H1 (cell line): Measurements from ENCODE around the gene NFASC. TPM values are rescaled to one million over a fixed set of nuclear protein-coding genes. Genes with fewer than 3 reads are reported as not detected.

Experiments used
- CTCF ChIA-PET: fragments of 300-600 bp; sonication (Branson Sonifier 250); formaldehyde crosslinking; loops from one replicate; lab custom pipeline; 2021; ENCODE audit not compliant: partially characterized antibody; lab: Charles Lee
- POLR2A ChIA-PET: fragments of 300-600 bp; sonication (Branson Sonifier 250); formaldehyde crosslinking; loops from one replicate; lab custom pipeline; 2021; ENCODE audit warnings: inconsistent platforms; ENCODE audit not compliant: partially characterized antibody; lab: Charles Lee
- DNase-seq, 2 experiments: peaks; one replicate each; pipeline versions ENCODE4 v3.0.0 to v3.0.0-alpha.2; 2010 to 2022; ENCODE audit warnings: low spot score in 2 of 2, low read depth in 1 of 2, mixed read lengths in 1 of 2
- FAIRE-seq: peaks from 2 replicates; lab custom pipeline; 2011; peaks lifted over from hg19 to GRCh38; lab: Jason Lieb, UNC
- H2AFZ ChIP-seq: 2 replicates; pipeline ENCODE4 v1.8.1; 2012; ENCODE audit warnings: low read length, inconsistent platforms
- H2AK5ac ChIP-seq: 2 replicates; pipeline ENCODE4 v1.6.1; 2013; ENCODE audit warnings: low read depth, low read length
- H2BK120ac ChIP-seq: replicated peaks from 2 replicates; pipeline ENCODE3; 2013; ENCODE audit warnings: low read depth, low read length, inconsistent platforms
- H2BK12ac ChIP-seq: 2 replicates; pipeline ENCODE4 v1.6.1; 2013; ENCODE audit warnings: low read depth, low read length
- H2BK15ac ChIP-seq: 2 replicates; pipeline ENCODE4 v1.6.1; 2013; ENCODE audit warnings: low read length
- H2BK20ac ChIP-seq: 2 replicates; pipeline ENCODE4 v1.6.1; 2013; ENCODE audit warnings: low read length
- H2BK5ac ChIP-seq: 2 replicates; pipeline ENCODE4 v1.6.1; 2013; ENCODE audit warnings: low read depth, low read length
- H3K14ac ChIP-seq: 2 replicates; pipeline ENCODE4 v1.6.1; 2013; ENCODE audit warnings: inconsistent platforms; ENCODE audit not compliant: insufficient read length
- H3K18ac ChIP-seq: 2 replicates; pipeline ENCODE4 v1.6.1; 2013; ENCODE audit warnings: low read length; ENCODE audit errors: extremely low read depth
- H3K23ac ChIP-seq: 2 replicates; pipeline ENCODE4 v1.6.1; 2013; ENCODE audit warnings: inconsistent platforms; ENCODE audit not compliant: insufficient read length
- H3K23me2 ChIP-seq: 2 replicates; pipeline ENCODE4 v1.6.1; 2013; ENCODE audit warnings: low read depth, low read length
- H3K27ac ChIP-seq: 2 replicates; pipeline ENCODE4 v1.6.1; 2011; ENCODE audit warnings: low read depth, low read length, inconsistent platforms
- H3K27me3 ChIP-seq, 4 experiments: replicated peaks in 1 of 4; 1 replicate in 1 of 4; 2 replicates in 3 of 4; pipeline versions ENCODE4 v1.6.1 to v1.8.1; 2011 to 2013; ENCODE audit warnings: low read length in 3 of 4, mild to moderate bottlenecking in 3 of 4, inconsistent platforms in 2 of 4, mixed read lengths in 2 of 4, moderate library complexity in 1 of 4; ENCODE audit not compliant: control insufficient read depth in 3 of 4, insufficient read depth in 3 of 4; ENCODE audit errors: extremely low read depth in 1 of 4
- H3K36me3 ChIP-seq, 4 experiments: 2 replicates each; pipeline versions ENCODE4 v1.6.1 to v1.8.1; 2011 to 2013; ENCODE audit warnings: mild to moderate bottlenecking in 4 of 4, low read length in 3 of 4, moderate library complexity in 2 of 4, control low read depth in 1 of 4, inconsistent platforms in 1 of 4; ENCODE audit not compliant: insufficient read depth in 4 of 4, control insufficient read depth in 2 of 4
- H3K4ac ChIP-seq: replicated peaks from 2 replicates; pipeline ENCODE3; 2013; ENCODE audit warnings: low read length, low read depth, mixed read lengths, inconsistent platforms; ENCODE audit not compliant: insufficient read length
- H3K4me1 ChIP-seq, 4 experiments: replicated peaks in 1 of 4; 1 replicate in 1 of 4; 2 replicates in 3 of 4; pipeline versions ENCODE4 v1.6.1 to v1.8.1; 2011 to 2013; ENCODE audit warnings: low read length in 3 of 4, inconsistent platforms in 2 of 4, mixed read lengths in 1 of 4; ENCODE audit not compliant: insufficient read depth in 4 of 4, control insufficient read depth in 3 of 4
- H3K4me2 ChIP-seq, 2 experiments: 2 replicates each; pipeline versions ENCODE4 v1.6.1 to v1.8.1; 2011 to 2013; ENCODE audit warnings: low read depth in 2 of 2, low read length in 2 of 2, control low read depth in 1 of 2, inconsistent platforms in 1 of 2, mild to moderate bottlenecking in 1 of 2; ENCODE audit not compliant: insufficient read depth in 1 of 2
- H3K4me3 ChIP-seq, 4 experiments: fragments of 200-600, 300-600 bp in 1 of 4; sonication (generic), shearing (Covaris generic), sonication (Bioruptor Twin) in 1 of 4; 2 replicates each; pipeline versions ENCODE4 v1.5.1 to v1.8.1; 2011 to 2016; ENCODE audit warnings: low read length in 4 of 4, low read depth in 3 of 4, control low read depth in 2 of 4, inconsistent platforms in 2 of 4, mild to moderate bottlenecking in 2 of 4, mixed read lengths in 1 of 4, moderate library complexity in 1 of 4; ENCODE audit not compliant: insufficient read depth in 2 of 4; ENCODE audit errors: extremely low read depth in 1 of 4
- H3K56ac ChIP-seq: replicated peaks from 2 replicates; pipeline ENCODE3; 2013; ENCODE audit warnings: low read depth, mild to moderate bottlenecking, mixed read lengths, low read length, inconsistent platforms; ENCODE audit not compliant: insufficient read length
- H3K79me1 ChIP-seq: 2 replicates; pipeline ENCODE4 v1.6.1; 2013; ENCODE audit warnings: low read depth, low read length, control low read depth
- H3K79me2 ChIP-seq, 2 experiments: 2 replicates each; pipeline versions ENCODE4 v1.6.1 to v1.8.1; 2012 to 2013; ENCODE audit warnings: low read length in 2 of 2, mild to moderate bottlenecking in 2 of 2, inconsistent platforms in 1 of 2; ENCODE audit not compliant: insufficient read depth in 2 of 2, control insufficient read depth in 1 of 2
- H3K9ac ChIP-seq, 4 experiments: replicated peaks in 1 of 4; 1 replicate in 1 of 4; 2 replicates in 3 of 4; pipeline versions ENCODE4 v1.6.1 to v1.8.1; 2011 to 2013; ENCODE audit warnings: low read depth in 3 of 4, low read length in 3 of 4, control low read depth in 2 of 4, mild to moderate bottlenecking in 2 of 4, moderate library complexity in 2 of 4, inconsistent platforms in 1 of 4; ENCODE audit errors: extremely low read depth in 1 of 4
- H3K9me3 ChIP-seq, 2 experiments: 2 replicates each; pipeline versions ENCODE4 v1.6.1 to v1.8.1; 2012 to 2013; ENCODE audit warnings: mild to moderate bottlenecking in 2 of 2, moderate library complexity in 2 of 2, control low read depth in 1 of 2, inconsistent platforms in 1 of 2, low read depth in 1 of 2, low read length in 1 of 2, mixed read lengths in 1 of 2; ENCODE audit not compliant: insufficient read depth in 2 of 2
- H4K20me1 ChIP-seq, 2 experiments: replicated peaks in 1 of 2; 2 replicates each; pipeline versions ENCODE3 to v1.8.1; 2011 to 2013; ENCODE audit warnings: inconsistent platforms in 2 of 2, low read length in 2 of 2, mild to moderate bottlenecking in 1 of 2; ENCODE audit not compliant: insufficient read depth in 2 of 2, control insufficient read depth in 1 of 2
- H4K5ac ChIP-seq: 2 replicates; pipeline ENCODE4 v1.6.1; 2013; ENCODE audit warnings: low read length, low read depth, mixed read lengths, inconsistent platforms; ENCODE audit not compliant: insufficient read length
- H4K8ac ChIP-seq: 2 replicates; pipeline ENCODE4 v1.8.0; 2013; ENCODE audit warnings: mild to moderate bottlenecking, moderate library complexity, low read length, inconsistent platforms; ENCODE audit not compliant: insufficient read depth; ENCODE audit errors: extremely low read depth
- H4K91ac ChIP-seq: replicated peaks from 2 replicates; pipeline ENCODE3; 2013; ENCODE audit warnings: low read length, mixed read lengths, inconsistent platforms; ENCODE audit not compliant: insufficient read length
- ASH2L ChIP-seq: fragments of 200-600, 300-600 bp; sonication (generic); IDR thresholded peaks from one replicate; pipeline ENCODE4 v1.7.1; 2017; ENCODE audit warnings: low read length
- CBX5 ChIP-seq: fragments of 300-800, 300-1000 bp; sonication (generic); IDR thresholded peaks from 2 replicates; pipeline ENCODE4 v1.7.1; 2016; ENCODE audit warnings: antibody characterized with exemption, low read length, low read depth
- CTBP2 ChIP-seq: IDR thresholded peaks from 2 replicates; pipeline ENCODE4 v1.7.0; 2011; ENCODE audit warnings: borderline replicate concordance, mild to moderate bottlenecking, moderate library complexity, mixed read lengths, low read length; ENCODE audit not compliant: insufficient read depth, insufficient read length
- EP300 ChIP-seq, 2 experiments: IDR thresholded peaks; 1 replicate in 1 of 2; 2 replicates in 1 of 2; pipeline ENCODE4 v1.6.1; 2011 to 2012; ENCODE audit warnings: low read depth in 2 of 2, low read length in 2 of 2, mild to moderate bottlenecking in 2 of 2, borderline replicate concordance in 1 of 2, inconsistent platforms in 1 of 2, moderate library complexity in 1 of 2
- SIN3A ChIP-seq, 2 experiments: IDR thresholded peaks in 1 of 2; conservative IDR thresholded peaks in 1 of 2; 2 replicates each; pipeline ENCODE4 v1.6.1; 2011 to 2012; ENCODE audit warnings: low read length in 2 of 2, improper control_type of control experiment in 1 of 2, low read depth in 1 of 2, mild to moderate bottlenecking in 1 of 2
- WGBS, 2 experiments: shearing (Covaris generic) in 1 of 2; methylation state at CpG; one replicate each; pipeline versions ENCODE4 v1.1.6 to v1.1.7; 2013 to 2015; ENCODE audit warnings: low lambda C conversion rate in 2 of 2, mixed read lengths in 2 of 2, inconsistent platforms in 1 of 2, low coverage in 1 of 2, missing lambda C conversion rate in 1 of 2; ENCODE audit not compliant: insufficient replicate concordance in 2 of 2, insufficient coverage in 1 of 2, insufficient read length in 1 of 2; ENCODE audit errors: extremely low coverage in 1 of 2, missing lambda C conversion rate in 1 of 2; 5-methylcytosine and 5-hydroxymethylcytosine counted together
- polyA plus RNA-seq, 7 experiments: library from polyadenylated mRNA; depleted of rRNA in 3 of 7; stranded (reverse) in 5 of 7; unstranded in 2 of 7; fragments of >200 nt in 5 of 7; fragments of 200-250 nt in 2 of 7; gene quantifications; 1 replicate in 5 of 7; 2 replicates in 1 of 7; 4 replicates in 1 of 7; pipeline versions ENCODE4 v1.2.1 to v1.2.3, GENCODE V29; 2011 to 2013; ENCODE audit warnings: missing spikeins in 2 of 7, mixed read lengths in 2 of 7
- total RNA-seq: library from RNA; stranded (reverse); fragmentation: NEBNext Ultra II Directional; extraction: Animal tissue kit (Norgen Biotek cat#: 25700); gene quantifications from 2 replicates; pipeline ENCODE4 v1.2.1, GENCODE V29; 2021
- TF ChIP-seq, protein P1 (sequence below): IDR thresholded peaks from 2 replicates; pipeline ENCODE4 v1.6.1; 2012; ENCODE audit warnings: low read length, inconsistent platforms

The NFASC gene
- total and polyA plus RNA-seq, 2 of the 8 experiments (the other 6 are each of a cell fraction or from before 2014, with no cell fraction given) = 5.0 to 15.2 TPM

DNA sequence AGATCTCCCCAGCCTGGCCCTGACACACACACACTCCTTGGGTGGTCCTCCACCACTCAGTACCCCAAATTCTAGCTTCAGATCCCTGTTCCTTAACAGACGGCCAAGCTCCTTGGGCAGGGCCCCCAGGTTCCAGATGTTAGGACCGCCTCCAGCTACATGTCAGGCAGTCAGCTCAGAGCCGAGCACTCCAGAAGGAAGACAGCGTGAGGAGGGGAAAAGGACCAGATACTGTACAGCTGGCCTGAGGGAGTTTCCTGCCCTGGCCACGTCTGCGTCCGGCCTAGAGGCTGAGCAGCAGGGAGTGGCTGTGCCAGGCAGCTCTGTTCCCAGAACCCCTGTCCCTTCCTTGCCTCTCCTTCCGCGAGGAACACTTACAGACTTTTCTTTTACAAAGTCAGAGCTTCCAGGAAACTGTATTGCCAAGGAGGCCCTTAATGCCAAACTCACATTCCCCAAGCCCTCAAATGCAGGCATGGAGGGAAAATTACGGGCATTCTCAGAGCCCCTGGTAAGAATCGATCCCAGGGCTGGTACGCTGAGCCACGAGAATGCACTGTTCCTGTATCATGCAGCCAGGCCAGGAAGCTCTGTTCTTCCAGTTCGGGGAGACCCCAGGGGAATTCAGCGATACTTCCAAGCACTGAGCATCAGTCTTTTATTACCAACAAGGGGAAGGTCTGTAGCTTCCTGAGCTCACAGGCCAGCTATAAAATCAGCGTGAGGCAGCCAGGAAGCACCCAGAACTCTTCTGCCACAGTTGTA lies 127.1 kb downstream of the NFASC start:
- DNase-seq = no peak
- no peak for FAIRE-seq
- TF ChIP-seq ASH2L (no peak), SIN3A (conservative IDR thresholded peaks at IDR 0.05 in 1 of 2, IDR thresholded peaks at IDR 0.05 in 1 of 2; ENCODE audit: low read depth in 1 of 2, low read length in 2 of 2) (no peak), CBX5 (no peak), CTBP2 (no peak), EP300 (IDR thresholded peaks at IDR 0.05; ENCODE audit: borderline replicate concordance in 1 of 2, low read depth in 2 of 2, low read length in 2 of 2) (no peak)
- TF ChIP-seq, protein P1, sequence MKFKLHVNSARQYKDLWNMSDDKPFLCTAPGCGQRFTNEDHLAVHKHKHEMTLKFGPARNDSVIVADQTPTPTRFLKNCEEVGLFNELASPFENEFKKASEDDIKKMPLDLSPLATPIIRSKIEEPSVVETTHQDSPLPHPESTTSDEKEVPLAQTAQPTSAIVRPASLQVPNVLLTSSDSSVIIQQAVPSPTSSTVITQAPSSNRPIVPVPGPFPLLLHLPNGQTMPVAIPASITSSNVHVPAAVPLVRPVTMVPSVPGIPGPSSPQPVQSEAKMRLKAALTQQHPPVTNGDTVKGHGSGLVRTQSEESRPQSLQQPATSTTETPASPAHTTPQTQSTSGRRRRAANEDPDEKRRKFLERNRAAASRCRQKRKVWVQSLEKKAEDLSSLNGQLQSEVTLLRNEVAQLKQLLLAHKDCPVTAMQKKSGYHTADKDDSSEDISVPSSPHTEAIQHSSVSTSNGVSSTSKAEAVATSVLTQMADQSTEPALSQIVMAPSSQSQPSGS = no peak

More for the DNA sequence above, 127.1 kb downstream of the NFASC start:
- Histone ChIP-seq H2BK12ac (no peak overlapping the region), H3K23ac (no peak overlapping the region), H3K14ac (no peak overlapping the region), H3K27ac (no peak overlapping the region), H3K18ac (no peak overlapping the region), H3K9me3 (no peaks in the 10 kb centered on the region), H4K5ac (no peak overlapping the region), H3K36me3 (no peaks in the 10 kb centered on the region), H4K8ac (no peak overlapping the region), H3K4me3 (no peak overlapping the region), H3K79me2 (no peaks in the 10 kb centered on the region), H4K20me1 (no peaks in the 10 kb centered on the region), H3K4ac (no peak overlapping the region), H3K4me2 (no peak overlapping the region), H2BK20ac (no peak overlapping the region), H2AK5ac (no peak overlapping the region), H3K4me1 (peaks cover 0 to 5% (median 1%) of the 10 kb centered on the region in 4 experiments; a peak in 3 of 7 replicates), H3K9ac (no peak overlapping the region), H3K56ac (no peak overlapping the region), H3K79me1 (no peaks in the 10 kb centered on the region), H2AFZ (no peak overlapping the region), H2BK15ac (no peak overlapping the region), H2BK5ac (no peak overlapping the region), H4K91ac (no peak overlapping the region), H3K27me3 (no peaks in the 10 kb centered on the region; a peak in 1 of 7 replicates), H3K23me2 (no peaks in the 10 kb centered on the region), H2BK120ac (no peak overlapping the region)
- WGBS, 2 experiments = 79% methylated on average over 16 of the region's 16 CpGs; no CpG with 5 or more reads in 1 of the 2 experiments
- POLR2A ChIA-PET = interaction anchor here (0.7 kb wide), 1 partner anchor 76 kb away, joined by 3 read pairs; no protein-coding TSS in a partner anchor
- CTCF ChIA-PET = interaction anchor here (0.5 to 33.8 kb wide), 9 partner anchors 9 to 1158 kb away, joined by 3 to 1336 read pairs (median 6); partner anchors contain the start of gene TMEM81
